Gastrocnemius medialis (tissue), 4 donors: Measurements from ENCODE around the gene PTGIR. TPM values are rescaled to one million over a fixed set of nuclear protein-coding genes. Genes with fewer than 3 reads are reported as not detected.

Experiments used
- ATAC-seq, 2 donors: fragments of 150-250 bp; one replicate each; pipeline ENCODE4 v1.9.1; 2016
- DNase-seq, 2 donors: peaks; one replicate each; pipeline ENCODE4 v3.0.0-alpha.2; 2019
- H3K27ac ChIP-seq, 4 donors: fragments of 200-600 bp; sonication (generic); 1 replicate in 1 of 4; 2 replicates in 3 of 4; pipeline ENCODE4 v1.5.1; 2016 to 2018; ENCODE audit warnings: mild to moderate bottlenecking in 2 of 4, moderate library complexity in 1 of 4
- H3K27me3 ChIP-seq, 3 donors: fragments of 200-600 bp; sonication (generic) in 2 of 3; 1 replicate in 1 of 3; 2 replicates in 2 of 3; pipeline versions ENCODE4 v1.5.1 to v1.6.0; 2016 to 2019; ENCODE audit warnings: mild to moderate bottlenecking in 1 of 3, moderate library complexity in 1 of 3
- H3K36me3 ChIP-seq, 2 donors: fragments of 200-600 bp; sonication (generic) in 1 of 2; one replicate each; pipeline ENCODE4 v1.5.1; 2017 to 2018
- H3K4me1 ChIP-seq, 2 donors: fragments of 200-600 bp; sonication (generic) in 1 of 2; one replicate each; pipeline ENCODE4 v1.5.1; 2016 to 2017; ENCODE audit warnings: mild to moderate bottlenecking in 2 of 2
- H3K4me3 ChIP-seq, 4 donors: fragments of 200-600 bp; sonication (generic) in 3 of 4; 1 replicate in 1 of 4; 2 replicates in 3 of 4; pipeline ENCODE4 v1.5.1; 2016 to 2019; ENCODE audit warnings: mild to moderate bottlenecking in 2 of 4
- H3K9me3 ChIP-seq, 3 donors: fragments of 200-600 bp; sonication (generic) in 2 of 3; 1 replicate in 1 of 3; 2 replicates in 2 of 3; pipeline ENCODE4 v1.5.1; 2016 to 2019
- POLR2A ChIP-seq, 2 donors: fragments of 450-650 bp; IDR thresholded peaks; one replicate each; pipeline ENCODE4 v1.6.1; 2017; ENCODE audit warnings: antibody characterized with exemption in 2 of 2, mild to moderate bottlenecking in 2 of 2, moderate library complexity in 2 of 2
- in situ Hi-C, 4 donors: fragments of 200-750 bp; cut with MboI; loops; one replicate each; pipeline versions ENCODE4 v1.15.0 to v1.8.0; 2017; ENCODE audit warnings: low sequenced_read_pairs in 4 of 4
- intact Hi-C: fragments of 100-400 bp; cut with DNase I; formaldehyde crosslinking; loops from one replicate; pipeline ENCODE4 v1.15.1; 2023; ENCODE audit warnings: low total_unique reads
- total RNA-seq, 4 donors: library from RNA; depleted of rRNA; stranded (reverse); fragments of >200 nt; gene quantifications; one replicate each; pipeline versions ENCODE4 v1.1.0 to v1.2.3, GENCODE V29; 2016
- TF ChIP-seq, protein P1 (sequence below), 5 experiments: fragments of 450-650 bp in 3 of 5; fragments of 200-600 bp in 2 of 5; sonication (generic) in 2 of 5; IDR thresholded peaks in 4 of 5; conservative IDR thresholded peaks in 1 of 5; 1 replicate in 4 of 5; 2 replicates in 1 of 5; pipeline ENCODE4 v1.5.1; 2016 to 2019; ENCODE audit warnings: antibody characterized with exemption in 5 of 5, mild to moderate bottlenecking in 3 of 5, moderate library complexity in 3 of 5

The PTGIR gene
- total RNA-seq, 4 donors from 2014 or later, result 0.87 to 1.7 (median 1.3) TPM

DNA sequence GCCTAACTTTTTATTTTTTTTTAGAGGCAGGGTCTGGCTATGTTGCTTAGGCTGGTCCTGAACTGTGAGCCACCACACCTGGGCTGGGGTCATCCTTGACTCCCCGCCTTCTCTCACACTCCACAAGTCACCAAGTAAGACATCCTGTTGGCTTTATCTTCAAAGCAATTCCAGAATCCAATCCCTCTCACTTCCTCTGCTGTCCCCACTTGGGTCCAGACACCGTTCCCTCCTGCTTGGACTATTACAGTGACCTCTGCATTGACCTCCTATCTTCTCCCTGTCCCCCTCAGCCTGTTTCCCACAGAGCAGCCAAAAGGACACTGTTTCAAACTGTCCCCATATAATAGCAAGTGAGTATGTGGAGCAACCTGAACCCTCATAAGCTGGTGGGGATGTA lies 15.8 kb upstream of the PTGIR start:
- Histone ChIP-seq H3K9me3 (no peaks in the 10 kb centered on the region), H3K4me3 (no peak overlapping the region), H3K4me1 (peaks cover 11 to 14% of the 10 kb centered on the region in 2 donors), H3K36me3 (no peaks in the 10 kb centered on the region), H3K27me3 (peaks cover 26 to 38% (median 28%) of the 10 kb centered on the region in 3 donors), H3K27ac (no peak overlapping the region)
- TF ChIP-seq POLR2A (IDR thresholded peaks at IDR 0.05), result no peak
- TF ChIP-seq, protein P1, sequence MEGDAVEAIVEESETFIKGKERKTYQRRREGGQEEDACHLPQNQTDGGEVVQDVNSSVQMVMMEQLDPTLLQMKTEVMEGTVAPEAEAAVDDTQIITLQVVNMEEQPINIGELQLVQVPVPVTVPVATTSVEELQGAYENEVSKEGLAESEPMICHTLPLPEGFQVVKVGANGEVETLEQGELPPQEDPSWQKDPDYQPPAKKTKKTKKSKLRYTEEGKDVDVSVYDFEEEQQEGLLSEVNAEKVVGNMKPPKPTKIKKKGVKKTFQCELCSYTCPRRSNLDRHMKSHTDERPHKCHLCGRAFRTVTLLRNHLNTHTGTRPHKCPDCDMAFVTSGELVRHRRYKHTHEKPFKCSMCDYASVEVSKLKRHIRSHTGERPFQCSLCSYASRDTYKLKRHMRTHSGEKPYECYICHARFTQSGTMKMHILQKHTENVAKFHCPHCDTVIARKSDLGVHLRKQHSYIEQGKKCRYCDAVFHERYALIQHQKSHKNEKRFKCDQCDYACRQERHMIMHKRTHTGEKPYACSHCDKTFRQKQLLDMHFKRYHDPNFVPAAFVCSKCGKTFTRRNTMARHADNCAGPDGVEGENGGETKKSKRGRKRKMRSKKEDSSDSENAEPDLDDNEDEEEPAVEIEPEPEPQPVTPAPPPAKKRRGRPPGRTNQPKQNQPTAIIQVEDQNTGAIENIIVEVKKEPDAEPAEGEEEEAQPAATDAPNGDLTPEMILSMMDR (IDR thresholded peaks at IDR 0.05 in 4 of 5, conservative IDR thresholded peaks at IDR 0.05 in 1 of 5), result no peak
- ATAC-seq (no peak), DNase-seq (no peak)
- in situ Hi-C loops, result no loop called here
- intact Hi-C loops, result loop anchor here (1.0 kb wide), 1 partner anchor 74 kb away; no protein-coding TSS in a partner anchor

DNA sequence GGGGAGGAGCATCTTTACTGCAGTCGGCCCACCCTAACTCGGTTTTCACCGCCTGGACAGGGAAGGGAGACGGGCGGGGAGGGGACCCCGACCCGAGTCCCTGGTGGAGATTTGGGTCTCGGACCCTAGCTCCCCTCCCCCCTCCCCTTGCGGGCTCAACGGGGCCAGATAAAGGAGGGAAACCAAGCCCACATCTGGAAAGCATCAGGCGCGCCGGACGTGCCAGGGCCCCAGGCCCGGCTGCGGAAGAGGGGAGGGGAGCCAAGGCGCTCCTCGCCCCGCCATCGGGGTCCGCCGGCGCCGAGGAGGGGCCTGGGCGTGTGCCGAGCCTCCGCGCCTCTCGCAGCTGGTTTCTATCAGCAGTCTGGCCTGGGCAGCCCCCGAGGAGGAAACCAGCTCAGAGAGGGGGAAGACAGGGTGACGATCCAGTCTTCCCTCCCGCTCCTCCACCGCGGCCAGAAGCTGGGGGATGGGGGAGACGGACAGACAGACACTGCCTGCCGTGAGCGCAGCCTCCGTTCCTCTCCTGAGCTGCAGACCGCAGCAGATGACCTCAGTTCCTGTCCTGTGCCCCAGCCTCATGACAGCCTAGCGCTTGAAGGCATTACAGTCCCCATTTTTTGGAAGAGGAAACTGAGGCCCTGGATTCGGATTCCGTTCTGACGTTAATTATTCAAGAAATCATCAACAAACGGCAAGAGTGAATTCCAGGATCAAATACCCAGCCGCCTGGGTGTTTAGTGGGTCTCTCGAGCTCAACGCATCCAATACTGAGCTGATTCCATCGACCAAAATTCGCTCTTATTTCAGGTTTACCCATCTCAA lies 14.7 kb upstream of the PTGIR start:
- DNase-seq (no peak), ATAC-seq (no peak)
- Histone ChIP-seq H3K9me3 (no peaks in the 10 kb centered on the region), H3K4me1 (peaks cover 14 to 15% of the 10 kb centered on the region in 2 donors), H3K27me3 (peaks cover 30 to 45% (median 35%) of the 10 kb centered on the region in 3 donors), H3K4me3 (peak overlapping the region; percentile 17 to 53 (median 38)), H3K36me3 (no peaks in the 10 kb centered on the region), H3K27ac (peak overlapping the region in 2 of 4 donors; percentile 16 to 64)
- TF ChIP-seq POLR2A (IDR thresholded peaks at IDR 0.05), result no peak
- TF ChIP-seq, protein P1 (IDR thresholded peaks at IDR 0.05 in 4 of 5, conservative IDR thresholded peaks at IDR 0.05 in 1 of 5), result no peak
- in situ Hi-C loops (no loop called here), intact Hi-C loops (no loop called here)

DNA sequence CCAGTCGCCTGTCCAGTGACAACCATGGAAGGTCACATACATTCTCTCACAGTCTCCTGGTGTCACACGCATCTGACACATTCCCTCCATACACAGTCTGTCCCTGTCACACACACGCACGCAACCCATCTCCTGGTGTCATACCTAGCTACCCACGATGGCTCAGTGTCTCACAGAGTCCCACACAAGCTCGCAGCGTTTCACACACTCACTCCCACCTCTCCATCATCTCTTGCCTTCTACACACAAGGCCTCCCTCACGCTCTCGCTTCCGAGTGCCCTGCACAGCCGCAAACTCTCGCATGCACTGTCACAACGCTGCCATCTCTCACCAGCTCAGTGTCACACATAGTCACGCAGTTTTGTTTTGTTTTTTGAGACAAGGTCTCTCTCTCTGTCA lies 12.3 kb upstream of the PTGIR start:
- no peak for TF ChIP-seq POLR2A (IDR thresholded peaks at IDR 0.05)
- TF ChIP-seq, protein P1 (IDR thresholded peaks at IDR 0.05 in 4 of 5, conservative IDR thresholded peaks at IDR 0.05 in 1 of 5), result no peak
- in situ Hi-C loops (no loop called here), intact Hi-C loops (no loop called here)
- no peak for DNase-seq
- Histone ChIP-seq H3K36me3 (no peaks in the 10 kb centered on the region), H3K27ac (no peak overlapping the region), H3K27me3 (peaks cover 46 to 60% (median 52%) of the 10 kb centered on the region in 3 donors), H3K9me3 (no peaks in the 10 kb centered on the region), H3K4me3 (no peak overlapping the region), H3K4me1 (peaks cover 18 to 24% of the 10 kb centered on the region in 2 donors)
- no peak for ATAC-seq

DNA sequence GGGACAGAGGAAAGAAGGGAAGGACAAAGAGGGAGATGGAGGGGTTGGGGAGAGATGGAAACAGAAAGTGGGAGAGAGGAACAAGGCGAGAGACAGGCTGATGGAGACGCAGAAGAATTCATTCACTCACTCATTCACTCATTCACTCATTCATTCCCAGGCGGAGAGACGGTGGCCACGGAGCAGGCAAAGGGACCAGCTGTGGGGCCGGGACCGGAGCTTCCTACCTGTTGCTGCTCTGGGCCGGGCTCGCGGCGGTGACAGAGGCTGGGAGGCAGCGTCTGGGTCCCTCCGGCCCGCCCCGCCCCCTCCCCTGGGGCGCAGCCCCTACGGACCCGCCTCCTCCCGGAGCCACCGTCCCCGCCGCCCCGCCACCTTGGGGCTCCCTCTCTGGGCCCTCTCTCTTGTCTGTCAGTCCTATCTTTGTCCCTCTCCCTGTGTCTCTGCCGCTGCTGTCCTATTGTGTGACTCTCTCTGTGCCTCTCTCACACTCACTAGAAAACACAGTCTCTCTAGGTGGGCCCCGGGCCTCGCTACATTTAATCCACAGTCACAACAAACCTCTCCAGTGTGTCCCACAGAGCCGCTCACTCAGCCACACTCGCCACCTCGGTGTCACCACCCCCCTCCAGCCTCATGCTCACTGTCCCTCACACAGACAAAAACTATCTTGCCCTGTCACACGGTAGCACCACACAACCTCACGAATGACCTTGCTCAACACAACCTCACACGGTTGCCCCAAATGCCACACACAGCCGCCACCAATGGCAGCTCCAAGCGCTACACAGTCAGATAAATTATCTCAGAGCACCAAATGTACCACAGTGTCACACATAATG lies 11.3 kb upstream of the PTGIR start, which contains the start of gene GNG8:
TSS of gene GNG8 (minus strand) at position 283 of the 842 bp plus-strand sequence. CDS start 1,520 bp downstream, outside the sequence.
- DNase-seq (no peak), ATAC-seq (no peak)
- no peak for TF ChIP-seq POLR2A (IDR thresholded peaks at IDR 0.05)
- TF ChIP-seq, protein P1 (IDR thresholded peaks at IDR 0.05 in 4 of 5, conservative IDR thresholded peaks at IDR 0.05 in 1 of 5), result no peak
- peaks cover 18 to 24% of the 10 kb centered on the region in 2 donors for H3K4me1 ChIP-seq
- no peak within 1 kb of the TSS for H3K4me3 ChIP-seq
- in situ Hi-C loops, result no loop called here
- intact Hi-C loops, result no loop called here
- H3K27ac ChIP-seq, result no peak within 1 kb of the TSS
- peaks cover 45 to 56% (median 52%) of the 10 kb centered on the region in 3 donors for H3K27me3 ChIP-seq
- H3K9me3 ChIP-seq, result no peaks in the 10 kb centered on the region
- no peaks in the 10 kb centered on the region for H3K36me3 ChIP-seq
